Skeletal muscle satellite cell (primary cell): ENCODE data around the gene CFAP97.
"Not testable (repeated sequence)": the region's sequence is repeated elsewhere in the genome, so short reads cannot be mapped to it uniquely, and the experiment has no call there.

Source experiments
- H3K27me3 ChIP-seq: 2 replicates; pipeline ENCODE4 v1.7.0; 2013; ENCODE audit warnings: low read length; ENCODE audit not compliant: control insufficient read depth, insufficient read depth
- H3K36me3 ChIP-seq: 2 replicates; pipeline ENCODE4 v1.7.0; 2013; ENCODE audit warnings: mild to moderate bottlenecking, control low read depth, low read length; ENCODE audit not compliant: insufficient read depth
- H3K4me1 ChIP-seq: 2 replicates; pipeline ENCODE4 v1.7.0; 2013; ENCODE audit warnings: low read length; ENCODE audit not compliant: control insufficient read depth, insufficient read depth
- H3K4me2 ChIP-seq: 2 replicates; pipeline ENCODE4 v1.7.0; 2013; ENCODE audit warnings: mild to moderate bottlenecking, low read length
- H3K4me3 ChIP-seq: 2 replicates; pipeline ENCODE4 v1.7.0; 2013; ENCODE audit warnings: low read length
- H3K9ac ChIP-seq: 2 replicates; pipeline ENCODE4 v1.7.0; 2013; ENCODE audit warnings: mild to moderate bottlenecking, low read depth, low read length, moderate library complexity
- H3K9me3 ChIP-seq: replicated peaks from 2 replicates; pipeline ENCODE4 v1.7.0; 2013; ENCODE audit warnings: mild to moderate bottlenecking, control low read depth, low read length

Gene CFAP97

DNA sequence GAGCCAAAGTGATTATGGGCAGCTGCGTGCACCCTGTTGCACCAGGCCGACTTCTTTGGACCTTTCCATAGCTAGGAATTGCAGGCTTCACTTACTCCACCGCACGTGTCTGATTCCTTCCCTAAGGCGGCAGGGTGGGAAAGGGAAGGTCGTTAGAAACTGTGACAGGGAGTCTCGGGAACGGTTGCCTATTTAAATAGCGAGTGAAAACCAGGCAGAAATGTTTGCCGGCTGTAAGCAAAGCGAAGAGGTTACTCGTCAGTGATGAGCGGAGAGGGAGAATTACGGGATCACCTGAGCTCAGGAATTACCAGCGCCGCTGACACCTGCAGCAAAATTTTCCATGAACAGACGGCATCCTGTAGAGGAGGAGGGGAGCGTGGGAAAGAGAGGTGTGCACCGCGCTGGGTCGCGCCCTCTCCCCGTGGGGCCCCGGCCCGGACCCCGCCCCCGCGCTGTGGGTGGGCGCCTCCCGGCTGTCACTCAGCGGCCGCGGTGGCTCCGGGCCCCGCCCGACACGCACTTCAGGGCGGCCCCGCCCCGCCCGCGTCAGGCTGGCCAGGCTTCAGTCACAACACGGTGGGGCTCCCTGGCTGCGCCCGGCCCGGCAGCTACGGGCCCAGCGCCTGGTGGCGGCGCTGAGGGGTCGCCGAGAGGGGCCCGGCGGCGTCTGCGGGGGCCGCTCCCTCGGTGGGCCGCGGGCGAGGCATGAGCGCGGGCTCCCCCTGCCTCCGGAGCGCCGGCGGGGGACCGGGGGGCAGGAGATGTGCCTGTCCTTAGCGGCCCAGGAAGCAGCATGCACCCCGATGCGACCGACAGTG lies 5.4 kb upstream of the CFAP97 start, which contains the start of gene SNX25:
SNX25 (plus strand) TSS at position 568 of the 821 bp plus-strand sequence; CDS start at position 797, 229 bp downstream.
- Histone ChIP-seq H3K9ac (peak within 1 kb of the TSS; percentile 91), H3K4me1 (peaks cover 28% of the 10 kb centered on the region), H3K4me3 (peak within 1 kb of the TSS; percentile 96), H3K4me2 (peak within 1 kb of the TSS; percentile 98), H3K9me3 (no peaks in the 10 kb centered on the region), H3K36me3 (no peaks in the 10 kb centered on the region), H3K27me3 (no peaks in the 10 kb centered on the region)

DNA sequence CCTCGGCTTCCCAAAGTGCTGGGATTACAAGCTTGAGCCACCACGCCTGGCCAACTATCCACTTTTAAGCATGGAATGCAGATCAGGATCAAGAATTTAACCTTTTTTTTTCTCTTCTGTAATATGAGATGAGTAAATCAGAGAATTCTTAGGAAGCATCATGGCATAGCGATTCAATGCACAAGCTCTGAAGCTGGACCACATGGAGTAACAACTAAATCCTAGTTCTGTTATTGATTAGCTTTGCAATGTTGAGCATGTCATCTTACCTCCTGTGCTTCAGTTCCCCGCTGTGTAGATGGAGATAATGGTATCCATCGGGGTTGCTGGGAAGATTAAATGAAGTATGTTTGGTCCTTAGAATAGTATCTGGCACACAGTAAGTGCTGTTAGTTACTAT lies 3.7 kb upstream of the CFAP97 start:
- Histone ChIP-seq H3K9ac (no peak overlapping the region), H3K4me3 (no peak overlapping the region), H3K36me3 (no peaks in the 10 kb centered on the region), H3K27me3 (no peaks in the 10 kb centered on the region), H3K9me3 (no peaks in the 10 kb centered on the region), H3K4me2 (no peak overlapping the region), H3K4me1 (peaks cover 36% of the 10 kb centered on the region)

DNA sequence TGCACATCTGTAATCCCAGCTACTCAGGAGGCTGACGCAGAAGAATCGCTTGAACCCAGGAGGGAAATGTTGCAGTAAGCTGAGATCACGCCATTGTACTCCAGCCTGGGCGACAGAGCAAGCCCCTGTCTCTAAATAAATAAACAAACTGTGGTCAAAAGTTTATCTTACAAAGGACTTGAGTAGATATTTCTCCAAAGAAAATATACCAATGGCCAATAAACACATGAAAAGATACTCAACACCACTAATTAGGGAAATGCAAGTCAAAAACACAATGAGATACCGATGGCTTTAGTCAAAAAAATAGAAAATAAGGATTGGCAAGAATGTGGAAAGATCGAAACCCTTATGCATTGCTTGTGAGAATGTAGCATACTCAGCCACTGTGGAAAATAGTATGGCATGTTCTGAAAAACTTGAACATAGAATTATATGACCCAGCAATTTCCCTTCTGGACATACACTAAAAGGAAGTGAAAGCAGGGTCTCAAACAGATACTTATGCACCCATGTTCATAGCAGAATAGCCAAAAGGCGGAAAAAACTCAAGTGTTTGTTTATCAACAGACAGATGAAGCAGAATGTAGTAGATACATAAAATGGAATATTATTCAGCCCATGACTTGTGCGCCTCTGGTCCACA lies 2.0 kb upstream of the CFAP97 start:
- H3K9ac ChIP-seq: no peak overlapping the region
- H3K4me3 ChIP-seq: no peak overlapping the region
- H3K27me3 ChIP-seq: no peaks in the 10 kb centered on the region
- H3K4me1 ChIP-seq: peaks cover 36% of the 10 kb centered on the region
- no peaks in the 10 kb centered on the region for H3K9me3 ChIP-seq
- no peaks in the 10 kb centered on the region for H3K36me3 ChIP-seq
- H3K4me2 ChIP-seq: no peak overlapping the region

DNA sequence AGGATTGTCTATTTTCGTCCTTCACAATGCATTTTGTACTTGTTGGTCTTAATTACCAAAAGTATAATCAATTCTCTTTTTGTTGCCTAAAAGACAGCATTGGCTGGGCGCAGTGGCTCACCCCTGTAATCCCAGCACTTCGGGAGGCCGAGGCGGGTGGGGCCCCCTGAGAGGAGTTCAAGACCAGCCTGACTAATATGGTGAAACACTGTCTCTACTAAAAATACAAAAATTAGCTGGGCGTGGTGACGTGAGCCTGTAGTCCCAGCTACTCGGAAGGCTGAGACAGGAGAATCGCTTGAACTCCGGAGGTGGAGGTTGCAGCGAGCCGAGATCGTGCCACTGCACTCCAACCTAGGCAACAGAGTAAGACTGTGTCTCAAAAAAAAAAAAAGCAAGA lies 1.3 kb upstream of the CFAP97 start:
- H3K9ac ChIP-seq, H3K9me3 ChIP-seq, H3K27me3 ChIP-seq, H3K36me3 ChIP-seq: not testable (repeated sequence)
- peak overlapping the region; percentile 80 for H3K4me3 ChIP-seq
- peaks cover 36% of the 10 kb centered on the region for H3K4me1 ChIP-seq
- peak overlapping the region; percentile 82 for H3K4me2 ChIP-seq

DNA sequence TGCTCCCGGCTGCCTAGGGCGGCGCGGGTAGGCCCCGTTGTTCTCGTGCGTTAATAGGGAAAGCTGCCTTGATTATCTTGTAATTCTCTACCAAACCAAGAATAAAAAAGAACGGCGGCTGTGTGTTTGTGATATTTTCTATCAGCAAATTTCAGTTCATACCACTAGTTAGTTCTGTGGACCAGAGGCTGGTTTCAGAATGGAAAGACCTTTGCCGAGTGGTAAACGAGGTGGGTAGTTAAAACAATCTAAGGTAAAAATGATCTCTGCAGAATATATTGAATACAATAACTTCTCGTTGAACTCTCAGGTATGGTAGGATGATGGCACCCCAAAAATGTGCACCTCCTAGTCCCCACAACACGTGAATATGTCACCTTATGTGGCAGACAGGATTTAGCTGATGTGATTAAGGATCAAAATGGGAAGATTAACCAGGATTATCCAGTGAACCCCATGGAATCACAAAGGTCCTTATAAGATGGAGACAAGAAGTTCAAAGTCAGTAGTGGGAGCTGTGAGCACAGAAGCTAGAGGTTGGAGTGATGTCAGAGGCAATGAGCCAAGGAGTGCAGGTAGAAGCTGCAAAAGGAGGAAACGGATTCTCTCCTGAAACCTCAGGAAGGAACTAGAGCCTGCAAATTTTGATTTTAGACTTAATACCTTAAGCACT lies 574 bp upstream of the CFAP97 start:
- Histone ChIP-seq H3K27me3 (no peaks in the 10 kb centered on the region), H3K4me2 (peak overlapping the region; percentile 82), H3K9ac (peak overlapping the region; percentile 96), H3K36me3 (no peaks in the 10 kb centered on the region), H3K4me1 (peaks cover 36% of the 10 kb centered on the region), H3K4me3 (peak overlapping the region; percentile 80), H3K9me3 (no peaks in the 10 kb centered on the region)

DNA sequence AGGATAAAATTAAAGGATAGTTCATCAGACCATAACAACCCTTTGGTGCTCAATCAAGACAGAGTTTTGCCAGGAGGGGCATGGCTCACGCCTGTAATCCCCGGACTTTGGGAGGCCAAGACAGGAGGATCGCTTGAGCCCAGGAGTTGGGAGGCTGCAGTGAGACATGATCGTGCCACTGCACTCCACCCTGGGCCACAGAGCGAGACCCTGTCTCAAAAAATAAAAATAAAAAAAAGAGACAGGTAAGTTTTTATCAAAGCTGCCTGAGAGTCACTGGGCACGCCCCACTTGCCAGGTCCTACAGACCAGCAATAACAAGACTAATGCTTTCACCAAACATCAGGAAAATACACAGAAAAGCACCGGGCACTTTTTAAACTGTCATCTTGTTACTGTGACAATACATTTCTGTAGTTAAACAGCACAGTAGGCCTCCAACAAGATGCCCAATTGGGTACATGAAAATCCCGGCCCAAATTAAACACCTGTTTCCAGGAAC lies 765 bp downstream of the CFAP97 start:
- H3K9ac ChIP-seq: peak overlapping the region; percentile 96
- no peaks in the 10 kb centered on the region for H3K36me3 ChIP-seq
- H3K4me2 ChIP-seq: peak overlapping the region; percentile 82
- peaks cover 30% of the 10 kb centered on the region for H3K4me1 ChIP-seq
- H3K4me3 ChIP-seq: peak overlapping the region; percentile 80
- H3K27me3 ChIP-seq: no peaks in the 10 kb centered on the region
- H3K9me3 ChIP-seq: no peaks in the 10 kb centered on the region

DNA sequence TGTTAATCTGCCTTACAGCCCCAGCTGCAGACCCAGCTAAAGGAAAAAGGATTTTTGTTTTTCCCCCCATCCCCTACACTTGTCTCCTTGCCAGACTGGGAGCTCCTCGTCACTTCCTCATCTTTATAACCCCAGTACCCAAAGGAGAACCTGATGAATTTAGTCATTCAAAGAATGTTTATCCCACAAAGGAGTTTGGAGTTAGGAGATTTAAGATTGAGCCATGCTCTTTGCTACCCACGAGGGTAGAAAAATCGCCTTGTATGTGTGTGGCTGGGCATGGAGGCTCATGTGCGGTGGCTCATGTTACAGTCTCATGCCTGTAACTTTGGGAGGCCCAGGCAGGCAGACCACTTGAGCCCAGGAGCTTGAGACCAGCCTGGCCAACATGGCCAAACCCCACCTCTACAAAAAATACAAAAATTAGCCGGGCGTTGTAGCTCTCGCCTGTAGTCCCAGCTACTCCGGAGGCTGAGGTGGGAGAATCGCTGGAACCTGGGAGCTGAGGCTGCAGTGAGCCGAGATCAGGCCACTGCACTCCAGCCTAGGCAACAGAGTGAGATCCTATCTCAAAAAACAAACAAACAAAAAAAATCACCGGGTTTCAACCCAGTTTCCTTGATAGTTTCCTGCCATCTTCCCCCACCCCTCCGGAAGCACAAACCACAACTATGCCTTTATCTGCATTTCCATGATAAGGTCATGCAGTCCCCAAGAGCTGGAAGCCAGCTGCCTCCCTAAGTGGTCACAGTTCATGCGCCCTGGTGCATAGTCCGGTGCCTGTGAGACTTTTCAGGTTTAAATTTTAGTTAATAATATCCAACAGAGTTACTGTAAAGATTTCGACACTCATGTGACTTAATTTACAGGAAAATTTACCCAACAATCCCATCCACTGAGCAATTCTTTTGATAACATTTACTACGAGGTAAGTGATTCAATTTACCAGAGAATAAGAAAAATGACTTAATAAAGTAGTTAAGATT lies 1.5 kb downstream of the CFAP97 start:
- Histone ChIP-seq H3K9ac (peak overlapping the region; percentile 96), H3K27me3 (no peaks in the 10 kb centered on the region), H3K9me3 (no peaks in the 10 kb centered on the region), H3K4me1 (peaks cover 30% of the 10 kb centered on the region), H3K4me3 (peak overlapping the region; percentile 80), H3K4me2 (peak overlapping the region; percentile 82), H3K36me3 (no peaks in the 10 kb centered on the region)

DNA sequence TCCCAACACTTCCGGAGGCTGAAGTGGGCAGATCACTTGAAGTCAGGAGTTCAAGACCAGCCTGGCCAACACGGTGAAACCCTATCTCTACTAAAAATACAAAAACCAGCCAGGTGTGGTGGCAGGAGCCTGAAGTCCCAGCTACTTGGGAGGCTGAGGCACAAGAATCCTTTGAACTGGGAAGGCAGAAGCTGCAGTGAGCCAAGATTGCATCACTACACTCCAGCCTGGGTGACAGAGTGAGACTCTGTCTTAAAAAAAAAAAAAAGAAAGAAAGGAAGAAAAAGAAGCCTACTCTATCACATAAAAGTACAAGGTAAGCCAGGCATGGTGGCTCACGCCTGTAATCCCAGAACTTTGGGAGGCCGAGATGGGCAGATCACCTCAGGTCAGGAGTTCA lies 5.6 kb downstream of the CFAP97 start:
- H3K36me3 ChIP-seq, H3K27me3 ChIP-seq, H3K4me2 ChIP-seq, H3K9ac ChIP-seq, H3K4me3 ChIP-seq, H3K9me3 ChIP-seq: not testable (repeated sequence)
- H3K4me1 ChIP-seq: peaks cover 18% of the 10 kb centered on the region

DNA sequence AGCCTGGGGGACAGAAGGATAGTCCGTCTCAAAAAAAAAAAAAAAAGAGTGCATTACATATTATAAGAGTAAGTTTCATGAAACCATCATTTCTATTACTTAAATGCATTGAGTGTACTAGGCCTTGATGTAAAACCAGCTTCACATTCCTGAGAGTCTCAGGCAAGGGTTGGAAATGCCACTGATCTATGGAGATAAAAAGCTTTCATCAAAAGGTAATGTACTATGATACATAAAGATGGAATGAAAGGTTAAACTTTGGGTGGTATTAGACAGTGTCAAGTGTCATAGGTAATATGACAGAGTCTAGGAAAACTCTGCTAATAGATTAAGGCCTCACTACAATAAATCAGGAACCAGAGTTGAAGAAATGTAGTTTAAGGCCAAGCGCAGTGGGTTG lies 7.4 kb downstream of the CFAP97 start:
- Histone ChIP-seq H3K9ac (no peak overlapping the region), H3K4me1 (peaks cover under 1% of the 10 kb centered on the region), H3K36me3 (no peaks in the 10 kb centered on the region), H3K27me3 (no peaks in the 10 kb centered on the region), H3K9me3 (no peaks in the 10 kb centered on the region), H3K4me2 (no peak overlapping the region), H3K4me3 (no peak overlapping the region)

DNA sequence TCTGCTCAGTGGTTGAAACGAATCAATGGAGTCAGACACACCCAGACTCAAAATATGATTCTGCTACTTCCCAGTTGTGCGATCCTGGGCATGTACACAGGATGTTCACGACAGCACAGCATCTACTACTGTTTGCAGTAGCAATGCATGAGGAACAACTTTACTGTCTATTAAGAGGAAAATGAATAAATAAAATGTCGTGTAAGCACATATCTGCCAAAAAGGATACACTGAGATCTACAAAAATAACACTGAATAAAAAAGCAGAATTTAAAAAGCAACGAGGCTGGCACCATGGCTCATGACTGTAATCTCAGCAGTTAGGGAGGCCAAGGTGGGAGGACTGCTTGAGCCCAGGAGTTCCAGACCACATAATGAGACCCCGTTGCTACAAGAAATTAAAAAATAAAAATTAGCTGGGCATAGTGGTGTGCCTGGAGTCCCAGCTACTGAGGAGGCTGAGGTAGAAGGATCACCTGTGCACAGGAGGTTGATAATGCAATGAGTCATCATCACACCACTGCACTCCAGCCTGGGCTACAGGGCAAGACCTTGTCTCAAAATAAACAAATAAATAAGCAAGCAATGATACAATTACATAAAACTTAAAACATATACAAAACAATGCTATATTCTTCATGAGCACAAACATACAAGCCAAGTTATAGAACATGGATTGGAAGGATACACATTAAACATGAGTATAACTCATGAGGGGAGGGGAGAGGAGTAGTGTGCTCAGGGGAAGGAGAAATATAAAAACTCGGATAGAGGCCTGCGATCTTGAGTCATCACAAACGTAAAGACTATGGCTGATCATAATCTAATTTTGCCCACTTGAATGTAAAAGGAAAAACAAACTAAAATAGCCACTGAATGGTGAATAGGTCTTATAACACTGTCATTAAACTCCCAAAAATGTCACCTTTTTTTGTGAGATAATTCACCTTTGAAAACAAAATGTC lies 8.6 kb downstream of the CFAP97 start:
- H3K4me3 ChIP-seq: no peak overlapping the region
- no peaks in the 10 kb centered on the region for H3K4me1 ChIP-seq
- H3K27me3 ChIP-seq: no peaks in the 10 kb centered on the region
- no peaks in the 10 kb centered on the region for H3K9me3 ChIP-seq
- peaks cover 5% of the 10 kb centered on the region for H3K36me3 ChIP-seq
- no peak overlapping the region for H3K9ac ChIP-seq
- H3K4me2 ChIP-seq: no peak overlapping the region
